HG02973 (cell line): ENCODE data around the gene CADM4.
A peak's percentile ranks its signal among the peaks of the same experiment; 100 is the strongest.
"Not testable (repeated sequence)": the region's sequence is repeated elsewhere in the genome, so short reads cannot be mapped to it uniquely, and the experiment has no call there.

Experiments
- ATAC-seq: cut with Tn5 transposase; IDR thresholded peaks from one replicate; pipeline ENCODE4 v1.9.1; 2021; ENCODE audit warnings: moderate library complexity; ENCODE audit not compliant: unreplicated experiment

Gene CADM4

GRCh38 chr19:43589678-43590077, 50.0 kb downstream of the CADM4 start:
- ATAC-seq, result no peak

- no peak for ATAC-seq
Observed at GRCh38 chr19:43589277-43589676, 50.4 kb downstream of the CADM4 start.

- not testable (repeated sequence) for ATAC-seq
Observed at GRCh38 chr19:43587029-43587428, 52.6 kb downstream of the CADM4 start.

GRCh38 chr19:43586346-43586745, 53.3 kb downstream of the CADM4 start:
- ATAC-seq, result no peak

- ATAC-seq, result no peak
Observed at GRCh38 chr19:43584484-43584883, 55.2 kb downstream of the CADM4 start.

GRCh38 chr19:43582495-43582894, 57.2 kb downstream of the CADM4 start:
- no peak for ATAC-seq

GRCh38 chr19:43581467-43581866, 58.2 kb downstream of the CADM4 start:
- no peak for ATAC-seq

- no peak for ATAC-seq
Observed at GRCh38 chr19:43578787-43579186, 60.9 kb downstream of the CADM4 start.

GRCh38 chr19:43575955-43576878, 63.4 kb downstream of the CADM4 start:
- ATAC-seq, result no peak

- peak; percentile 94 for ATAC-seq
Observed at GRCh38 chr19:43575156-43575950, 64.3 kb downstream of the CADM4 start, which contains the start of the genes PINLYP and XRCC1. Gene PINLYP (plus strand): TSS chr19:43575801. CDS start chr19:43577192, 1,391 bp downstream. Gene XRCC1 (minus strand): TSS chr19:43575527. CDS start chr19:43575458, 69 bp downstream.

GRCh38 chr19:43574424-43575155, 65.1 kb downstream of the CADM4 start:
- ATAC-seq, result no peak
